Midbrain (tissue), 1 donor: Measurements from ENCODE around the gene AFG1L.
"Not testable (repeated sequence)": the region's sequence is repeated elsewhere in the genome, so short reads cannot be mapped to it uniquely, and the experiment has no call there.

Source experiments
- DNase-seq: peaks from one replicate; lab custom pipeline; 2025; lab: John Stamatoyannopoulos, UW

The AFG1L gene

DNA sequence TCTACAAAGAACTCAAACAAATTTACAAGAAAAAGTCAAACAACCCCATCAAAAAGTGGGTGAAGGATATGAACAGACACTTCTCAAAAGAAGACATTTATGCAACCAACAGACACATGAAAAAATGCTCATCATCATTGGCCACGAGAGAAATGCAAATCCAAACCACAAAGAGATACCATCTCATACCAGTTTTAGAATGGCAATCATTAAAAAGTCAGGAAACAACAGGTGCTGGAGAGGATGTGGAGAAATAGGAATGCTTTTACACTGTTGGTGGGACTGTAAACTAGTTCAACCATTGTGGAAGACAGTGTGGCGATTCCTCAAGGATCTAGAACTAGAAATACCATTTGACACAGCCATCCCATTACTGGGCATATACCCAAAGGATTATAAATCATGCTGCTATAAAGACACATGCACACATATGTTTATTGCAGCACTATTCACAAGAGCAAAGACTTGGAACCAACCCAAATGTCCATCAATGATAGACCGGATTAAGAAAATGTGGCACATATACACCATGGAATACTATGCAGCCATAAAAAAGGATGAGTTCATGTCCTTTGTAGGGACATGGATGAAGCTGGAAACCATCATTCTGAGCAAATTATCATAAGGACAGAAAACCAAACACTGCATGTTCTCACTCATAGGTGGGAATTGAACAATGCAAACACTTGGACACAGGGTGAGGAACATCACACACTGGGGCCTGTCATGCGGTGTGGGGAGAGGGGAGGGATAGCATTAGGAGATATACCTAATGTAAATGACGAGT lies 121.4 kb downstream of the AFG1L start:
- not testable (repeated sequence) for DNase-seq

GRCh38 chr6:108417027-108417426 lies 122.2 kb downstream of the AFG1L start:
- DNase-seq, result no peak

DNA sequence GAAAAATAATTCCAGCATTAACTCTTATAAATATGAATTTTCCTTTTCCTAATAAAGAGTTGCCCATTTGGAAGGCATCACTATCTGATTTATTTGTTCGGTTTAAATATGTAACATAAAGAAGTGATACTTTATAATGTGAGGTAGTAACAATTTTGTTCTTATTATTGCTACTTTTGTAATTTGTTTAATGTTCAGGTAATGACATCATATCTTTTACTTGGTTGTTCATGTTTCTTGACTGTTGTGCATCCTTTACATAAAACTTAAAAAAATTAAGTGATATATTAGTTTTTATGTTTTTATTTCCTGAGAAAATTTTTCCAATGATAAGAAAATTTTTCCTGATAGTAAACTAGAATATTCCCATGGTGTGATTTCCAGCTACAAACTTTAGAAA lies 124.6 kb downstream of the AFG1L start:
- no peak for DNase-seq

DNA sequence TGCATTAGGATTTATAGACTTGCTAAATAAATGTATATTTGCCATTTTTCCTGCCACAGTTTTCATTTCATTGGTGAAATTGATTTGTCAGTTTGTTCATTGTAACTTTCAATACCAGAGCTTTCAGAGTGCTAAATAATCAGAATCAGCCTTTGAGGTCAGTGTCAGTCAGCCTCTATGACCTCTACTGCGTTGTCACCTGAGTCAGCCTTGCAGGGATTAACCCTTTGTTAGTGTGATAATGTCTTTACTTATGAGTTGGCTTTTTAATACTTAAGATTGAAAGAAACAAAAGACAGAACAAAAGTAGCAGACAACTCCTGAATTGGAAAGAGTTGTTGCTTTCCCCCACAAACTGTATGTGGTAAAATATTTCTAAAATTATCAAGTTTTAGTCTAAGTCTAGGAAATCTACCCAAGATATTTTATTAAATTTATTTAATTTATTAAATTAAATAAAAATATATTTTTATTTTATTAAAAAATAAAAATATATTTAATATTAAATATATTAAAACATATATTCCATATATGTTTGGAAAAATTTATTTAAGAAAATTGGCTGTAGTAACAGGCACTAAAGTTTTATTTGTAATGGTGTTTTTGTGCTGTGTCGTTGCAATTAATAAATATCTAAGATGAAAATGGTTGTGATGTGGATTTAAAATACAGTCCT lies 125.2 kb downstream of the AFG1L start:
- DNase-seq, result no peak

GRCh38 chr6:108421366-108421765 lies 126.5 kb downstream of the AFG1L start:
- DNase-seq, result no peak

GRCh38 chr6:108423982-108424705 lies 129.3 kb downstream of the AFG1L start:
- DNase-seq, result no peak

DNA sequence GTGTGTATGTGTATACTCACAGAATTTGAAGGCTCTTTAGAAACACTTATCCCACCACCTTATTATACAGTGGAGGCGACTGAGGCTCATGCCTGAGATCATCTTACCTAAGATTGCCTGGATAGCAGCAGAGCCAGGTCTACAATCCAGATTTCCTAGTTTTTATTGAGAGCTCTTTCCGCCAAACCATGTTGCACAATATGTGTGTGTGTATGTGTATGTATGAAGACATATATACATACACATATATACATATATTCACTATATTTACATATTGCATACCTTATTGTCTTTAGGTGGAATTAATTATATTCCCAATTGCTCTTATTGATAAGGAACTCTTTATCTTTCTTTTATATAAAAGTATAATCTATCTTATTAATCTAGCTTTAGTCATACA lies 130.6 kb downstream of the AFG1L start:
- no peak for DNase-seq

DNA sequence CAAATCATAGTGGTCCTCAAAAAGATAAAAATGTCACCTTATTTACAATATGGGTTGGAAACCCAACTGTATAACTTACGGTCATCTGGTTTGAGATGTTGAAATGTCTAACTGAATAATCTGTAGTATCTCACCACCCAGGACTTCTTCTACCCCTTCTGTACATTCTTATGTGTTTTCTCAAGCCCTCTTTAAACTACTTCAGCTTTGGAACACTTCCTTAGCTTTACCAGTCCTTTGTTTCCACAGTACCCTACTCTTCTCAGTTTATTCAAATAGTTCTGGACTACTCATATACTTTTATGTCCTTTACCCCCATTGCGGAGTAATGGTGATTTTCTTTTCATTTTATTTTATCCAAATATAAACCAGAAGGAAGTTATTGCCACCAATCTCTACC lies 137.3 kb downstream of the AFG1L start:
- no peak for DNase-seq

DNA sequence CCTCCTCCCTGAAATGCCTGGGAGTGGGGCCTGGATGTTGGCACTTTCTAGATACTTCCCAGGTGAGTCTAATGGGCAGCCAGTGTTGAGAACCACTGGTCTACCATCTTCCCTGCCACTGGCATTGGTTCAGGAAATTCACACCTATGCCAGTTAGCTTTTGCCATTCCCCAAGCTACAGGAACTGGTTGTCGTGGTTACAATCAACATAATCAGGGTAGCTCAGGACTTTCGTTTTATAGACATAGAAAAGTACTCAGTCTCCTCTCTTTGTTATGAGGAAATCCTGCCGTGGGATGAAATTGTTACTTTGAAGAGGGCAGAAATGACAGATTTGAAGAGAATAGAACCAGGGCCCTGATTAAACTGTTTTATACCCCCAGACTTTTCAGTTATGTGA lies 137.9 kb downstream of the AFG1L start:
- DNase-seq, result no peak

- no peak for DNase-seq
Measured at GRCh38 chr6:108434222-108434621, 139.4 kb downstream of the AFG1L start.

- no peak for DNase-seq
Measured at GRCh38 chr6:108435391-108435790, 140.5 kb downstream of the AFG1L start.

DNA sequence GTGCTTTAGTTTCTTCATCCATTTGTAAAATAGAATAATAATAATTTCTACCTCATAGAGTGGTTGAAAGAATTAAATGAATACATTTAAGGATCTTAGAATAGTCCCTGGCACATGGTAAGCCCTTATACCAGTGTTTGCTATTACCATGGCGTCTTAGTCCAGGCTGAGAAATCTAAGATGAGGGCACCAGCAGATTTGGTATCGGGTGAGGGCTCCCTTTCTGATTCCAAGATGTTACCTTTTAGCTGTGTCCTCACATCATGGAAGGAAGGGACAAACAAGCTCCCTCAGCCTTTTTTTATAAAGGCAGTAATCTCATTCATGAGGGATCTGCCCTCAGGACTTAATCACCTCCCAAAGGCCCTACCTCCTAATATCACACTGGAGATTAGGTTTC lies 141.9 kb downstream of the AFG1L start:
- no peak for DNase-seq

DNA sequence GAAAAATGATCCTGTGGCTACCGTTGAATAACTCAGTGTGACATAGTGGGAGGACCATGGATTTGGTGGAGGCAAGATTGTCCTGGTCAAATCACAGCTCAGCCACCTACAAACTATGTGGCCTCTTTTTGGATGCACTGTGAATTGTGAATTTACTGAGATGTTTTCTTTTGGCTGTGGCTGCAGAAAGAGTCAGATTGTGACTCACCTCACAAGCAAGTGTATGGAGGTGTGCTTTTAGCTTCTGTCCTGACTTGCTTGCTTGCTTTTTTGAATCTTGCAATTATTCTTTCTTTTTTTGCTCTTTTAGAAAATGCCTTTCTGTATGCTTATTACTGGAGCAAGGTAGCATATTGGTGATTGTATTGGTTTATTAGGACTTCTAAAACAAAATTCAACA lies 143.0 kb downstream of the AFG1L start:
- DNase-seq, result no peak

DNA sequence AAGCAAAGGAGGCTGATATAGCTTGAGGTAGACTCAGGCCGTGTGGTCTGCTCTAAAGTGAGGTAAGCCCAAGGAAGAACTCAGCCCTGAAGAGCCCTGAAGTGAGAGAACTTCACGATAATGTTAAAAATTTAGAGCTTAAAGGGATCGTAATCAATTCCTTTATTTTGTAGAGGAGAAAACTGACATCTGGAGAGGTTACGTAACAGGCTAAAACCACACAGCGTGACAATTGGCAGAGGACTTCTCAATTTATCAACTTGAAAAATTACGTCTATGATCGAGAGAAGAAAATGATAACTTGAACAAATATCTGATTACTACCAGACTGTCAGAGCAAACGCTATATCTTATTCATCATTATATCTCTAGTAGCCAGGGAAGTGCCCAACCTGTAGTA lies 144.1 kb downstream of the AFG1L start:
- no peak for DNase-seq

- no peak for DNase-seq
Measured at GRCh38 chr6:108441141-108441540, 146.3 kb downstream of the AFG1L start.

DNA sequence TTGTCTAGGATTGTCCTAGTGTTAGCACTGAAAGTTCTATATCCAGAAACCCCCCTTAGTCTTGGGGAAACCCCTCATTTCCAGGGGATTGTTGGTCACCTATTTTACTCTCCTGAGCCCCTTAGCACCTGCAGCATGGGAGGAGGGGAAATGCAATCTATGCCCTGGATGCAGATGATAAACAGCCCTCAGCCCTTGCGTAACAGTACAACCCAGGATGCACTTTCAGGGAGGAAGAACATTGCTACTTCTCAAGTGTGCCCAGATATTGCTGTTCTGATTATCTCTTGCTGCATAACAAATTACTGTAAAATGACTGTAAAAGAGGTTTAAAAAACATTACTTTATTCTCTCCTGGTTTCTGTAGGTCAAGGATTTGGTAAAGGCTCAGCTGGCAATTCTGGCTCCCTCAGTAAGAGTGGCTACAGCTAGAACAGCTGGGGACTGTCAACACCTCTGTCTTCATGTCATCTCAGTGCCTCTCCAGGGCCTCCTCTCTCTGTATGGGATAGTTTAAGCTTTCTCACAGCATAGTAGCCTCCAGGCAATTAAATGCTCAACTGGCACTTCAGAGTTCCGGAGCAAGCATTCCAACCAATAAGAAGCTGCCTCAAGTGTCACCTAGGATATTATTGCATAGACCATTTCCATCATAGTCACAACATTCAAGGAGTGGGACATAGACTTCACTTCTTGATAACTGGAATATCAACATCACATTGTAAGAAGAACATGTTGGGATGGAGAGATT lies 148.1 kb downstream of the AFG1L start:
- DNase-seq, result no peak

DNA sequence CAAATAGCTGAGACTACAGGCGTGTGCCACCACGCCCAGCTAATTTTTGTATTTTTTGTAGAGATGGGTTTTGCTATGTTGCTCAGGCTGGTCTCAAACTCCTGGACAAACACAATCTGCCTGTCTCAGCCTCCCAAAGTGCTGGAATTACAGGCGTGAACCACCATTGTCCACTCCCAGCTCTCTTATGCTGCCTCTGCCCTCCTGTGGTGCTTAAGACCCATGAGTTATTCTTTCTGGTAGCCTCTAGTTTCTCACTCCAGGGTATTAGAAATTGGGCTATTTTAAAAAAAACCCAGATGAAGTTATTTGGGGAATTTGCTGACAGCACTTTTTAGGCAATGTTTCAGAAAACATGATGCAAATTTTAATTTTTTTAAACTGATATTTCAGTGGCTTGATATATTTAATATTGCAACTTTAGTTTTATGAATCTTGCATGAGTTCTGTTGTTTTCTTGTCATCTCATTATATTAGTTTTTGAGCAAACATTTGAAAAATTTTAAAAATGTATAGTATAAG lies 151.8 kb downstream of the AFG1L start:
- no peak for DNase-seq

GRCh38 chr6:108448481-108448880 lies 153.6 kb downstream of the AFG1L start:
- no peak for DNase-seq

GRCh38 chr6:108449717-108450116 lies 154.9 kb downstream of the AFG1L start:
- not testable (repeated sequence) for DNase-seq

DNA sequence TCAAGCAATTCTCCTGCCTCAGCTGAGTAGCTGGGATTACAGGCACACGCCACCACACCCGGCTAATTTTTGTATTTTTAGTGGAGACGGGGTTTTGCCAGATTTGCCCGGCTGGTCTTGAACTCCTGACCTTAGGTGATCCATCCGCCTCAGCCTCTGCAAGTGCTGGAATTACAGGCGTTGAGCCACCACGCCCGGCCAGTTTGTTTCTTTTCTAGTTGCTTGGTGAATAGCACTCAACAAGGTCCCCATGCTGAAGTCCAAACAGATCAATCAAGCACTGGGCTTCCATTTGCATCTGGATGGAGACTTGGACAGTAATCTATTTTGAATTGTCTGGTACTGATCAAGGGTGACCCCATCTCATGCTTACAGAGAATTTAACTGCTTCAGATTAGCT lies 157.0 kb downstream of the AFG1L start:
- DNase-seq, result no peak

GRCh38 chr6:108452711-108453195 lies 157.9 kb downstream of the AFG1L start:
- no peak for DNase-seq
